CD4-positive, alpha-beta T cell treated with Interleukin-15 for 4 hours (primary cell): Measurements from ENCODE around the gene PLCB3.
"Not testable (repeated sequence)": the region's sequence is repeated elsewhere in the genome, so short reads cannot be mapped to it uniquely, and the experiment has no call there.

Experiments used
- DNase-seq: peaks from one replicate; pipeline ENCODE4 v3.0.0-alpha.2; 2020; ENCODE audit warnings: low spot score

Gene PLCB3

GRCh38 chr11:64304316-64305072 is 53.2 kb downstream of the PLCB3 start:
- peak; percentile 92 for DNase-seq

DNA sequence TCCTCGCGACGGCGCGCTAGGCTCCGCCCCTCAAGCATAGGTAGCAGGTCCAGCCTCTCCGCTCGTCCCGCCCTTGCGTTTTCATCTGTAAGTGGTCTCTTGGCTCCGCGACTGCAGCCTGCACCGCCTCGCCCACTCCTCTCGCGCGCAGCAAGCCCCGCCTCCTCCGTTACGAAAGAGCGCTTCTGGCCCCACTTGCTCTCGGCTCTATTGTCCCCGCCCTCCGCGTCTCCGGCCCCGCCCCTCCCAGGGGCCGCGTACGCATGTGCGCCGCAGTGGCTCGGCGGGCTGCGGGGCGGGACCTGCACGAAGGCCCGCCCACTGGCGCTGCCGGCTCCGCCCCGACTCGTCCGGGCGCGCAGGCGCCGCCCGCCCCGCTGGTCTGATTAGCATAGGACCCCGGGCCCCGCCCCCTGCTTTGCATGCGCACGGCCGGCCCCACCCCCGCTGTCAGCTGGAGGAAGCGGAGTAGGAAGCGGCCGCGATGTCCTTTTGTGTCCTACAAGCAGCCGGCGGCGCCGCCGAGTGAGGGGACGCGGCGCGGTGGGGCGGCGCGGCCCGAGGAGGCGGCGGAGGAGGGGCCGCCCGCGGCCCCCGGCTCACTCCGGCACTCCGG is 53.9 kb downstream of the PLCB3 start, which contains the start of gene ESRRA:
Gene ESRRA, plus strand, starts transcription at position 450 of the 616 bp plus-strand sequence. CDS start 1,656 bp downstream, outside the sequence.
- DNase-seq = peak; percentile 97

DNA sequence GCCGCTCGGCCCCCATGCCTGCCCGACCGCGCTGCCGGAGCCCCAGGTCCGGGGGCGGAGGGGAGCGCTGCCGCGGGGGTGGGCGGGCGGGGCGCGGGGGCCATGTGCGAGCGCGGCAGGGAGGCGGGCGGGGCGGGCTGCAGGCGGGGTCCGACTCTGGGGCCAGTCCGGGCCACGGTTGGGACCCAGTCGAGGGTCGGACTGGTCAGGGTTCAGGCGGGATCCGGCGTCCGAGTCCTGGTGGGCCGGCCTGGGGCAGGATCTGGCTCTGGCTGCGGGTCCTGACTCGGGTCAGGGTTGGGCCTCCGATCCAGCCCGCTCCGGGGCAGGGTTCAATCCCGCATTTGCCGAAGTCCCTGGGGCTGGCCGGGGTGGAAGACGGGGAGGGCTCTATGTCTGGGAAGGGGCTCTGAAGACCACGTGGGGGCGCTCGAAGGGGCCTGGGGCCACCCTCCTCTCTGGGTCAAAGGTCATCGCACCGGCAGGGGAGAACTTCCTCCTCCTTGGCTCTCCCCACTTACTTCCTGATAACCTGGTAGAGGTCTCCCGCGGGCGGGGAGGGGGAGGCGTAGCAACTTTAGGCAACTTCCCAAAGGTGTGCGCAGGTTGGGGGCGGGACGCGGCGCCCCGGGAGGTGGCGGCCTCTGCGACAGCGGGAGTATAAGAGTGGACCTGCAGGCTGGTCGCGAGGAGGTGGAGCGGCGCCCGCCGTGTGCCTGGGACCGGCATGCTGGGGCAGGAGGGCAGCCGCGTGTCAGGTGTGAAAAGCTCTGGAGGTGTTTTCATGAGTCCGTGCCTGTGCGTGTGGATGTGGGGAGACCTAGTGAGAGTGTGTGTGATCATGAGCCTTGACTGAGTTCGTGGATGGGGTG is 54.6 kb downstream of the PLCB3 start:
- peak; percentile 73 for DNase-seq

DNA sequence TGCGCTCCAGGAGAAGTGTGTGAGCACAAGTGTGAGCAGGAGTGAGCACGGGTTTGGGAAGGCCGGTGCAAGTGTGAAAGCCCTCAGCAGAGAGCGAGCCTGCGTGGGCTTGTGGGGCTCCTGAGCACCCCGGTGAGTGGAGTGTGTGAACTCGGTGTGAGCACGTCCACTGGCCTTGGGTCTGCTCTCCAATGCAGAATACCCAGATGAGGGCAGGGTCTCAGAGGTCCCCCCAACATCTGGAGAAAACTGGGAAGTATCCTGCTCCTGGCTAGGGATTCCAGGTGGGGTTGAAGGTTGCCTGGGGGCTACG is 55.2 kb downstream of the PLCB3 start:
- no peak for DNase-seq

DNA sequence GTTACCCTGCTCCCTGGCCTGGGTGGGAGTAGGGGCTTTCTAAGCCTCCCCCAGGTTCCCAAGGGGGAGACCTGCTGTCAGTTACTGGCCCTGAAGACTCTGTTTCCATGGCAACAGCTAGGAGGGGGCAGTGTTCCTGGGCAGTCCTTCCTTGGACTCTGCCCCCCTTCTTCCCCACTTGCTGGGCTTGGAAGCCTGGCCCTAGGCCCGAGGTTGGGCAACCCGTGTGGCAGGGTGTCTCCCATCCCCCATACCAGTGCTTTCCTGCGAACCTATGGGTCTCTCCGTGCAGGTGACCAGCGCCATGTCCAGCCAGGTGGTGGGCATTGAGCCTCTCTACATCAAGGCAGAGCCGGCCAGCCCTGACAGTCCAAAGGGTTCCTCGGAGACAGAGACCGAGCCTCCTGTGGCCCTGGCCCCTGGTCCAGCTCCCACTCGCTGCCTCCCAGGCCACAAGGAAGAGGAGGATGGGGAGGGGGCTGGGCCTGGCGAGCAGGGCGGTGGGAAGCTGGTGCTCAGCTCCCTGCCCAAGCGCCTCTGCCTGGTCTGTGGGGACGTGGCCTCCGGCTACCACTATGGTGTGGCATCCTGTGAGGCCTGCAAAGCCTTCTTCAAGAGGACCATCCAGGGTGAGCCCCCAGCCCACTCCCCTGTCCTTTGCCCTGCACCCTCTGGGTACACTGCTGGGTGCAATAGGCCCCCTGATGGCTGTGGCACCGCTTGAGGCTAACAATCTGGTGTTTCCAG is 55.7 kb downstream of the PLCB3 start:
- DNase-seq = no peak

DNA sequence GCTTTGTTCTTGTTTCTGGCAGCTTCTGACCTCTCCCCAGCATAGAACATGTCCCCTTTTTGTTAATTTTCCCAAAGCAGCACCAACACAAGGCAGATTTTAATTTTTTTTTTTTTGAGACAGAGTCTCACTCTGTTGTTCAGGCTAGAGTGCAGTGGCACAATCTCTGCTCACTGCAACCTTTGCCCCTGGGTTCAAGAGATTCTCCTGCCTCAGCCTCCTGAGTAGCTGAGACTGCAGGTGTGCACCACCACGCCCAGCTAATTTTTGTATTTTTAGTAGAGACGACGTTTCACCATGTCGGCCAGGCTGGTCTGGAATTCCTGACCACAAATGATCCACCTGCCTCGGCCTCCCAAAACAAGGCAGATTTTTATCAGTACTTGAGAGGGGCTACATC is 56.5 kb downstream of the PLCB3 start:
- not testable (repeated sequence) for DNase-seq

GRCh38 chr11:64312947-64313346 is 61.6 kb downstream of the PLCB3 start:
- DNase-seq = no peak

DNA sequence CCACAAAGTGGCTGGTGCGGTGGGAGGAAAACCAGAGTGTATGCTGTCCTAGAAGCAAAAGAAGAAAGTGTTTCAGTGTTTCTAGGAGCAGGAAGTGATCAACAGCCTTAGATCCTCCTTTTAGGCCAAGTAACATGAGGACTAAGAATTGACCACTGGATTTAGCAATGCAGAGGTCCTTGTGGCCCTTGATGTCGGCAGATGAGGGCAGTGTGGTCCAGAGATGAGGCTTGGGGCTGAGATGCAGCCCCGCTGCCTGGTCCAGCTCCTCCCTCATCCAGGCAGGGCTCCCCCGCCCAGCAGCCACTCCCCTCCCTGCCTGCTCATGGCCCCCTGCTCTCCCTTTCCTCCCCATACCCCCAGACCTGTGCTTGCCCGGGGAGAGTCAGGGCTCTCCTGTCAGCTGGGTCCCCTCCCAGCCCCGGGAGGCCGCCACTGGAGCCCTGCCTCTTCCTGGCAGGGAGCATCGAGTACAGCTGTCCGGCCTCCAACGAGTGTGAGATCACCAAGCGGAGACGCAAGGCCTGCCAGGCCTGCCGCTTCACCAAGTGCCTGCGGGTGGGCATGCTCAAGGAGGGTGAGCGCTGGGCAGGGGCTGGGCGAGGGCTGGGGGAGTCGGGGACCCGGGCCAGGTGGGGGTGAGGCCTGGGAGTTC is 62.3 kb downstream of the PLCB3 start:
- DNase-seq = no peak

DNA sequence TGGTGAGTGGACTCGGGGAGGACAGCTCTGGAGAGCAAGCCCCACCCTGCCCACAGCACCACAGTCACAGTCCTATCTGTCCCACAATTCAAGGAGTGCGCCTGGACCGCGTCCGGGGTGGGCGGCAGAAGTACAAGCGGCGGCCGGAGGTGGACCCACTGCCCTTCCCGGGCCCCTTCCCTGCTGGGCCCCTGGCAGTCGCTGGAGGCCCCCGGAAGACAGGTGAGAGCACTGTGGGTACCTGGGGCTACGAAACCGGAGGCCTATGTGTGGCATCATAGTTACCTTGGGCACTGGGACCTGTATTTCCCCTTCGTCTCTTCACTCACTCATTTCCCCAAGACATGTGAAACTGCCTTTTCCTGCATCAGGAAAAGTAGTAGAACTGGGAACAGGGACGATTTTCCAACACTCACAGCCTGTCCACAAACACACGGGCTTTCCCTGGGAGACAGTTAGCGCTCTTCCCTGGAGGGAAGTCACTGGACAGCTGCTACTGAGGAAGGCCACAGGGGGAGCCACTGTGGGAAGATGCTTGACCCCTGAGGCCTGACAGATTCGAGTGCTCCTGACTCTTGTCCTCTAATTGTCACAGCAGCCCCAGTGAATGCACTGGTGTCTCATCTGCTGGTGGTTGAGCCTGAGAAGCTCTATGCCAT is 62.9 kb downstream of the PLCB3 start:
- no peak for DNase-seq

DNA sequence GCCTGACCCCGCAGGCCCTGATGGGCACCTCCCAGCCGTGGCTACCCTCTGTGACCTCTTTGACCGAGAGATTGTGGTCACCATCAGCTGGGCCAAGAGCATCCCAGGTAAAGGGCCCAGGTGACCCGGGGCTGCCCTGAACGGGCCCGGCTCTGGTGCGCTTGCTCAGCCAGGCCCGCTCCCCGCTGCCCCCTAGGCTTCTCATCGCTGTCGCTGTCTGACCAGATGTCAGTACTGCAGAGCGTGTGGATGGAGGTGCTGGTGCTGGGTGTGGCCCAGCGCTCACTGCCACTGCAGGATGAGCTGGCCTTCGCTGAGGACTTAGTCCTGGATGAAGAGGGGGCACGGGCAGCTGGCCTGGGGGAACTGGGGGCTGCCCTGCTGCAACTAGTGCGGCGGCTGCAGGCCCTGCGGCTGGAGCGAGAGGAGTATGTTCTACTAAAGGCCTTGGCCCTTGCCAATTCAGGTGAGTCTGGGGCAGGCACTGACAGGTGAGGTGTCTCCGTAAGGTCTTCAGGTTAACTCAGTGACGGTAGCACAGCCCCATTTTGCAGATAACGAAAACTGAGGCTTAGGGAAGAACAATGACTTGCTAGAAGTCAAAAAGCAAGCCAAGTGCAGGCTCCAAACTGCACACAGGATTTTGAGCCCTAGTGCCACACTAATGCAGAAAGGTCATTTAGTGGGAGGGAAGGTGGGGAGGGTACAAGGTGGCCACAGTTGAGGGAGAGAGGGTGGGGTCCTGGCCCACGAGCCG is 63.7 kb downstream of the PLCB3 start:
- DNase-seq = no peak

DNA sequence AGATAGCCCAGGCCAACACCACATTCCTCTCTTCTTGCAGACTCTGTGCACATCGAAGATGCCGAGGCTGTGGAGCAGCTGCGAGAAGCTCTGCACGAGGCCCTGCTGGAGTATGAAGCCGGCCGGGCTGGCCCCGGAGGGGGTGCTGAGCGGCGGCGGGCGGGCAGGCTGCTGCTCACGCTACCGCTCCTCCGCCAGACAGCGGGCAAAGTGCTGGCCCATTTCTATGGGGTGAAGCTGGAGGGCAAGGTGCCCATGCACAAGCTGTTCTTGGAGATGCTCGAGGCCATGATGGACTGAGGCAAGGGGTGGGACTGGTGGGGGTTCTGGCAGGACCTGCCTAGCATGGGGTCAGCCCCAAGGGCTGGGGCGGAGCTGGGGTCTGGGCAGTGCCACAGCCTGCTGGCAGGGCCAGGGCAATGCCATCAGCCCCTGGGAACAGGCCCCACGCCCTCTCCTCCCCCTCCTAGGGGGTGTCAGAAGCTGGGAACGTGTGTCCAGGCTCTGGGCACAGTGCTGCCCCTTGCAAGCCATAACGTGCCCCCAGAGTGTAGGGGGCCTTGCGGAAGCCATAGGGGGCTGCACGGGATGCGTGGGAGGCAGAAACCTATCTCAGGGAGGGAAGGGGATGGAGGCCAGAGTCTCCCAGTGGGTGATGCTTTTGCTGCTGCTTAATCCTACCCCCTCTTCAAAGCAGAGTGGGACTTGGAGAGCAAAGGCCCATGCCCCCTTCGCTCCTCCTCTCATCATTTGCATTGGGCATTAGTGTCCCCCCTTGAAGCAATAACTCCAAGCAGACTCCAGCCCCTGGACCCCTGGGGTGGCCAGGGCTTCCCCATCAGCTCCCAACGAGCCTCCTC is 64.6 kb downstream of the PLCB3 start:
- DNase-seq = not testable (repeated sequence)

DNA sequence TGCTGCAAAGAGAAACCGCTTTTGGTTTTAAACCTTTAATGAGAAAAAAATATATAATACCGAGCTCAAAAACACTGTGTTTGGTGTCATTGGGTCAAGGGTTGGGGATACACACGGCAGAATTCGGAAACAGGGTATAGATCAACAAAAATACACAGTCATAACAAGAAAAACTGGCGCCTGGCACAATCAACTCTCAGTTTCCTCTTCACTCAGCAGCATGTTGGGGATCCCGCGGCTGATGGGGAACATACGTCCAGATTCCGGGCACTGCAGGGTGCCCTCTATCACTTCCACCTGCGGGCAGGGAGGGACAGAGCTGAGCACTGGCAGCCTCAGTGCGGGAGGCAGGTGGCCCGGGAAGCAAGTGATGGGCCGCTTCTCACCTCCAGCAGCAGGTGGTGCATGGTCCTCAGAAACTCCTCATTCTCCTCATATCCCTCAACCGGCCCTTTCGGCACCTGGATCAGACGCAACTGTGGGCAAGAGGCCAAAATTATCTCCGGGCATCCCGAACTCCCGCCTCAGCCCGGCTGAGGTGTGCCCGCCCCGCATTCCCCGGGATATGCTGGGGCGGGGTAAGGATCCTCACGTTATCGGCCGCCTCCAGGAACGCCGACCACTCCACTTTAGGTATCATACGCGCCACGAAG is 65.5 kb downstream of the PLCB3 start:
- peak; percentile 30 for DNase-seq

GRCh38 chr11:64317325-64317960 is 66.1 kb downstream of the PLCB3 start, which contains the start of gene TRMT112:
TSS of gene TRMT112 (minus strand) at chr11:64317559. CDS start at chr11:64317526, 33 bp downstream.
- DNase-seq = peak; percentile 98

- DNase-seq = peak; percentile 97
Observed at GRCh38 chr11:64317961-64318765, 66.8 kb downstream of the PLCB3 start, which contains the start of gene PRDX5. TSS of gene PRDX5 (plus strand) at chr11:64318121. CDS start at chr11:64318216, 95 bp downstream.
